ENCODE measurements around the gene PLEKHB2. TPM values are rescaled to one million over a fixed set of nuclear protein-coding genes. Genes with fewer than 3 reads are reported as not detected.
"Not testable (repeated sequence)": the region's sequence is repeated elsewhere in the genome, so short reads cannot be mapped to it uniquely, and the experiment has no call there.

PLEKHB2 gene
- total and polyA plus RNA-seq, 2 of the 8 experiments (the other 6 are each of a cell fraction or from before 2014, with no cell fraction given), result 42.4 to 54.8 TPM

- H2BK5ac ChIP-seq (ENCODE audit: low read depth, low read length); H3K4ac ChIP-seq (replicated peaks; ENCODE audit: insufficient read length, low read depth, low read length); H2BK20ac ChIP-seq (ENCODE audit: low read length); H3K4me2 ChIP-seq (ENCODE audit: insufficient read depth in 1 of 2, low read depth in 2 of 2, low read length in 2 of 2); H3K56ac ChIP-seq (replicated peaks; ENCODE audit: insufficient read length, low read depth, low read length); H4K5ac ChIP-seq (ENCODE audit: insufficient read length, low read depth, low read length); H2AFZ ChIP-seq (ENCODE audit: low read length); H3K9me3 ChIP-seq (ENCODE audit: insufficient read depth in 2 of 2, low read depth in 1 of 2, low read length in 1 of 2); H3K14ac ChIP-seq (ENCODE audit: insufficient read length); H3K23ac ChIP-seq (ENCODE audit: insufficient read length); DNase-seq (ENCODE audit: low read depth in 1 of 2, low spot score in 2 of 2); H4K20me1 ChIP-seq (replicated peaks in 1 of 2; ENCODE audit: control insufficient read depth in 1 of 2, insufficient read depth in 2 of 2, low read length in 2 of 2); H3K4me3 ChIP-seq (ENCODE audit: extremely low read depth in 1 of 4, insufficient read depth in 2 of 4, low read depth in 3 of 4, low read length in 4 of 4); H4K8ac ChIP-seq (ENCODE audit: extremely low read depth, insufficient read depth, low read length); H3K4me1 ChIP-seq (replicated peaks in 1 of 4; ENCODE audit: control insufficient read depth in 3 of 4, insufficient read depth in 4 of 4, low read length in 3 of 4); H3K27ac ChIP-seq (ENCODE audit: low read depth, low read length); H3K79me2 ChIP-seq (ENCODE audit: control insufficient read depth in 1 of 2, insufficient read depth in 2 of 2, low read length in 2 of 2); H2BK120ac ChIP-seq (replicated peaks; ENCODE audit: low read depth, low read length); H3K79me1 ChIP-seq (ENCODE audit: low read depth, low read length); H4K91ac ChIP-seq (replicated peaks; ENCODE audit: insufficient read length, low read length); H2AK5ac ChIP-seq (ENCODE audit: low read depth, low read length); FAIRE-seq; H3K18ac ChIP-seq (ENCODE audit: extremely low read depth, low read length); H3K23me2 ChIP-seq (ENCODE audit: low read depth, low read length); H2BK12ac ChIP-seq (ENCODE audit: low read depth, low read length); H3K27me3 ChIP-seq (replicated peaks in 1 of 4; ENCODE audit: control insufficient read depth in 3 of 4, extremely low read depth in 1 of 4, insufficient read depth in 3 of 4, low read length in 3 of 4); H3K9ac ChIP-seq (replicated peaks in 1 of 4; ENCODE audit: extremely low read depth in 1 of 4, low read depth in 3 of 4, low read length in 3 of 4); H2BK15ac ChIP-seq (ENCODE audit: low read length); H3K36me3 ChIP-seq (ENCODE audit: control insufficient read depth in 2 of 4, insufficient read depth in 4 of 4, low read length in 3 of 4): not testable (repeated sequence)
- ChIA-PET CTCF (ENCODE audit: partially characterized antibody) (interaction anchor here (1.4 kb wide), 1 partner anchor 30 kb away, joined by 3 read pairs; no protein-coding TSS in a partner anchor), POLR2A (ENCODE audit: partially characterized antibody) (interaction anchor here (0.8 kb wide), 1 partner anchor 15 kb away, joined by 3 read pairs; no protein-coding TSS in a partner anchor)
- WGBS, 2 experiments (ENCODE audit: extremely low coverage in 1 of 2, insufficient coverage in 1 of 2, insufficient read length in 1 of 2, insufficient replicate concordance in 2 of 2, low coverage in 1 of 2, low lambda C conversion rate in 2 of 2, missing lambda C conversion rate in 1 of 2), result 89% methylated on average over 8 of the region's 10 CpGs; no CpG with 5 or more reads in 1 of the 2 experiments
Measured at GRCh38 chr2:131178050-131178449, 72.9 kb downstream of the PLEKHB2 start.

- H2AK5ac ChIP-seq (ENCODE audit: low read depth, low read length); H3K9ac ChIP-seq (replicated peaks in 1 of 4; ENCODE audit: extremely low read depth in 1 of 4, low read depth in 3 of 4, low read length in 3 of 4); H2BK15ac ChIP-seq (ENCODE audit: low read length); H3K4me1 ChIP-seq (replicated peaks in 1 of 4; ENCODE audit: control insufficient read depth in 3 of 4, insufficient read depth in 4 of 4, low read length in 3 of 4); H3K56ac ChIP-seq (replicated peaks; ENCODE audit: insufficient read length, low read depth, low read length); H4K8ac ChIP-seq (ENCODE audit: extremely low read depth, insufficient read depth, low read length); H4K20me1 ChIP-seq (replicated peaks in 1 of 2; ENCODE audit: control insufficient read depth in 1 of 2, insufficient read depth in 2 of 2, low read length in 2 of 2); H2BK20ac ChIP-seq (ENCODE audit: low read length); H2BK12ac ChIP-seq (ENCODE audit: low read depth, low read length); H3K27me3 ChIP-seq (replicated peaks in 1 of 4; ENCODE audit: control insufficient read depth in 3 of 4, extremely low read depth in 1 of 4, insufficient read depth in 3 of 4, low read length in 3 of 4); H4K91ac ChIP-seq (replicated peaks; ENCODE audit: insufficient read length, low read length); H3K14ac ChIP-seq (ENCODE audit: insufficient read length); H3K4ac ChIP-seq (replicated peaks; ENCODE audit: insufficient read length, low read depth, low read length); H3K79me1 ChIP-seq (ENCODE audit: low read depth, low read length); H3K4me3 ChIP-seq (ENCODE audit: extremely low read depth in 1 of 4, insufficient read depth in 2 of 4, low read depth in 3 of 4, low read length in 4 of 4); H3K36me3 ChIP-seq (ENCODE audit: control insufficient read depth in 2 of 4, insufficient read depth in 4 of 4, low read length in 3 of 4); H2BK5ac ChIP-seq (ENCODE audit: low read depth, low read length); H4K5ac ChIP-seq (ENCODE audit: insufficient read length, low read depth, low read length); H3K79me2 ChIP-seq (ENCODE audit: control insufficient read depth in 1 of 2, insufficient read depth in 2 of 2, low read length in 2 of 2); H3K9me3 ChIP-seq (ENCODE audit: insufficient read depth in 2 of 2, low read depth in 1 of 2, low read length in 1 of 2); H3K27ac ChIP-seq (ENCODE audit: low read depth, low read length); H3K23me2 ChIP-seq (ENCODE audit: low read depth, low read length); H3K23ac ChIP-seq (ENCODE audit: insufficient read length); DNase-seq (ENCODE audit: low read depth in 1 of 2, low spot score in 2 of 2); H2BK120ac ChIP-seq (replicated peaks; ENCODE audit: low read depth, low read length); H2AFZ ChIP-seq (ENCODE audit: low read length); H3K4me2 ChIP-seq (ENCODE audit: insufficient read depth in 1 of 2, low read depth in 2 of 2, low read length in 2 of 2); FAIRE-seq; H3K18ac ChIP-seq (ENCODE audit: extremely low read depth, low read length): not testable (repeated sequence)
- ChIA-PET POLR2A (ENCODE audit: partially characterized antibody) (interaction anchor here (0.8 kb wide), 1 partner anchor 16 kb away, joined by 3 read pairs; no protein-coding TSS in a partner anchor), CTCF (ENCODE audit: partially characterized antibody) (interaction anchor here (1.4 kb wide), 1 partner anchor 30 kb away, joined by 3 read pairs; no protein-coding TSS in a partner anchor)
- 90% methylated on average over 15 of the region's 15 CpGs; no CpG with 5 or more reads in 1 of the 2 experiments for WGBS, 2 experiments (ENCODE audit: extremely low coverage in 1 of 2, insufficient coverage in 1 of 2, insufficient read length in 1 of 2, insufficient replicate concordance in 2 of 2, low coverage in 1 of 2, low lambda C conversion rate in 2 of 2, missing lambda C conversion rate in 1 of 2)
Measured at GRCh38 chr2:131178721-131179418, 73.7 kb downstream of the PLEKHB2 start.
